ENCODE data around the gene FAM227B. TPM values are rescaled to one million over a fixed set of nuclear protein-coding genes. Genes with fewer than 3 reads are reported as not detected.

FAM227B gene
- total RNA-seq, 4 donors from 2014 or later: 1.1 to 4.1 (median 2.9) TPM

DNA sequence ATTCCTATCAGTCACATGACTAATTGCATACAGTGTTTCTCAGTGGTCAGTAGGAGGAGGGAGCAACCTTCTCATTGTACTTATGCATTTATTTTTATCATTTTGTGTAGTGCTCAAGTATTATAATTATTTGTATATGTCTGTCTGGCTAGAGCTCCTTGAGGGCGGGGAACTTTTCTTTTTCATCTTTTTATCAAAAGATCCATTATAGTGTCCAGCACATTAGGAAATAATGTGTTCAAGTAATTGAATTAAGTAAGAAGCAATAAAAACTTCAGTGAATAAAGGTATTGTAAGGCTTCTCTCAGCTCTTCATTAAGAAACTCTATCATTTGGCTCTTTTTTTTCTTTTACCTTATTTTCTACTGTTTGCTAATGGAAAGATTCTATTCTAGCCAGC lies 178.8 kb downstream of the FAM227B start:
- Histone ChIP-seq H3K9me3 (no peaks in the 10 kb centered on the region), H3K4me3 (no peak overlapping the region), H3K4me1 (no peaks in the 10 kb centered on the region), H3K36me3 (no peaks in the 10 kb centered on the region), H3K27me3 (no peaks in the 10 kb centered on the region), H3K27ac (no peak overlapping the region)
- no peak for DNase-seq
- TF ChIP-seq POLR2A (IDR thresholded peaks at IDR 0.05) (no peak), CTCF (IDR thresholded peaks at IDR 0.05) (no peak)

GRCh38 chr15:49441356-49441755 lies 179.3 kb downstream of the FAM227B start:
- no peaks in the 10 kb centered on the region for H3K27me3 ChIP-seq

GRCh38 chr15:49439678-49440395 lies 180.8 kb downstream of the FAM227B start:
- Histone ChIP-seq H3K27ac (peak overlapping the region in 1 of 4 donors; percentile 30), H3K27me3 (no peaks in the 10 kb centered on the region), H3K36me3 (no peaks in the 10 kb centered on the region), H3K4me3 (no peak overlapping the region), H3K4me1 (no peaks in the 10 kb centered on the region), H3K9me3 (no peaks in the 10 kb centered on the region)
- DNase-seq: no peak
- no peak for TF ChIP-seq CTCF (IDR thresholded peaks at IDR 0.05)
- TF ChIP-seq POLR2A (IDR thresholded peaks at IDR 0.05): no peak

More at GRCh38 chr15:49441356-49441755, 179.3 kb downstream of the FAM227B start:
- no peak for DNase-seq
- H3K9me3 ChIP-seq: no peaks in the 10 kb centered on the region
- no peaks in the 10 kb centered on the region for H3K4me1 ChIP-seq
- no peaks in the 10 kb centered on the region for H3K36me3 ChIP-seq
- TF ChIP-seq CTCF (IDR thresholded peaks at IDR 0.05) (no peak), POLR2A (IDR thresholded peaks at IDR 0.05) (no peak)
- no peak overlapping the region for H3K4me3 ChIP-seq
- no peak overlapping the region for H3K27ac ChIP-seq

GRCh38 chr15:49438962-49439631 lies 181.5 kb downstream of the FAM227B start:
- DNase-seq: peak in 1 of 3 donors; percentile 16
- Histone ChIP-seq H3K27ac (peak overlapping the region in 2 of 4 donors; percentile 34 to 35), H3K27me3 (no peaks in the 10 kb centered on the region), H3K36me3 (no peaks in the 10 kb centered on the region), H3K4me1 (no peaks in the 10 kb centered on the region), H3K9me3 (no peaks in the 10 kb centered on the region), H3K4me3 (no peak overlapping the region)
- no peak for TF ChIP-seq CTCF (IDR thresholded peaks at IDR 0.05)
- TF ChIP-seq POLR2A (IDR thresholded peaks at IDR 0.05): no peak

DNA sequence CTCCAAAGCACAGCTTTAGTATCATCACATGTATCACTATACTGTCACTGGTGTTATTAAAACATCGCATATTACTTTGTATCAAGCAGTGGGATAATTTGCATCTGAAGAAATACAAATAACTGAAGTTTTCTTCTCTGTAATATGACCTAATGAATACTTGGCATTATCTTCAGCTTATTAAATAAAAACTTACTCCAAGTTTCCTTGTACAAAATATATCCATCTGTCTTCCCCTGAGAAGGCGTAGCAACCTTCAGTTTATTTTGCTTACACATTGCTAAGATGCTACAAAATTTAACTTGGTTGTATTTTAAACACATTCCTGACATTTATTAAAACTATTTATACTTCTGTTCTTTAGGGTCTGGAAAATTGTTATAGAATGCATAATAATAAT lies 183.9 kb downstream of the FAM227B start:
- no peaks in the 10 kb centered on the region for H3K27me3 ChIP-seq
- H3K9me3 ChIP-seq: no peaks in the 10 kb centered on the region
- no peak overlapping the region for H3K4me3 ChIP-seq
- H3K27ac ChIP-seq: no peak overlapping the region
- no peak for DNase-seq
- no peaks in the 10 kb centered on the region for H3K4me1 ChIP-seq
- H3K36me3 ChIP-seq: no peaks in the 10 kb centered on the region
- TF ChIP-seq CTCF (IDR thresholded peaks at IDR 0.05) (no peak), POLR2A (IDR thresholded peaks at IDR 0.05) (no peak)
